ENCODE results near the gene HEBP1.

The HEBP1 gene

GRCh38 chr12:12977231-12977630 is 22.8 kb downstream of the HEBP1 start:
- ChIA-PET CTCF (interaction anchor here (1.4 kb wide), 1 partner anchor 140 kb away, joined by 3 read pairs; no protein-coding TSS in a partner anchor), POLR2A (ENCODE audit: low non-redundant PET) (no interaction called here)
- TF ChIP-seq CTCF (conservative IDR thresholded peaks at IDR 0.05; ENCODE audit: low read depth): no peak
- no peak for DNase-seq (ENCODE audit: low spot score)
- H3K27ac ChIP-seq: no peak overlapping the region; the same call in 1 of the 2 replicates

- TF ChIP-seq CTCF (conservative IDR thresholded peaks at IDR 0.05; ENCODE audit: low read depth): no peak
- ChIA-PET CTCF (interaction anchor here (0.6 to 1.4 kb wide), 2 partner anchors 103 to 140 kb away, joined by 3 to 4 read pairs; no protein-coding TSS in a partner anchor), POLR2A (ENCODE audit: low non-redundant PET) (no interaction called here)
- DNase-seq (ENCODE audit: low spot score): peak; percentile 81
- H3K27ac ChIP-seq: no peak overlapping the region
Measured at GRCh38 chr12:12976366-12976765, 23.7 kb downstream of the HEBP1 start.

GRCh38 chr12:12975322-12976077 is 24.6 kb downstream of the HEBP1 start:
- TF ChIP-seq CTCF (conservative IDR thresholded peaks at IDR 0.05; ENCODE audit: low read depth): no peak
- CTCF ChIA-PET: interaction anchor here (0.5 to 0.6 kb wide), 2 partner anchors 102 to 1811 kb away, joined by 3 to 4 read pairs; no protein-coding TSS in a partner anchor
- POLR2A ChIA-PET (ENCODE audit: low non-redundant PET): no interaction called here
- no peak for DNase-seq (ENCODE audit: low spot score)
- H3K27ac ChIP-seq: peak overlapping the region; percentile 79

- H3K27ac ChIP-seq: no peak overlapping the region
- no peak for TF ChIP-seq CTCF (conservative IDR thresholded peaks at IDR 0.05; ENCODE audit: low read depth)
- CTCF ChIA-PET: interaction anchor here (0.6 to 1.6 kb wide), 2 partner anchors 10 to 137 kb away, joined by 3 to 4 read pairs; no protein-coding TSS in a partner anchor
- DNase-seq (ENCODE audit: low spot score): no peak
- POLR2A ChIA-PET (ENCODE audit: low non-redundant PET): no interaction called here
Measured at GRCh38 chr12:12974211-12974610, 25.9 kb downstream of the HEBP1 start.

- ChIA-PET POLR2A (ENCODE audit: low non-redundant PET) (no interaction called here), CTCF (interaction anchor here (1.6 kb wide), 1 partner anchor 11 kb away, joined by 4 read pairs; no protein-coding TSS in a partner anchor)
- DNase-seq (ENCODE audit: low spot score): no peak
- no peak overlapping the region for H3K27ac ChIP-seq
- no peak for TF ChIP-seq CTCF (conservative IDR thresholded peaks at IDR 0.05; ENCODE audit: low read depth)
Measured at GRCh38 chr12:12973019-12973418, 27.0 kb downstream of the HEBP1 start.

- no peak overlapping the region for H3K27ac ChIP-seq
- POLR2A ChIA-PET (ENCODE audit: low non-redundant PET): no interaction called here
- DNase-seq (ENCODE audit: low spot score): no peak
- no peak for TF ChIP-seq CTCF (conservative IDR thresholded peaks at IDR 0.05; ENCODE audit: low read depth)
- CTCF ChIA-PET: no interaction called here
Measured at GRCh38 chr12:12965836-12966235, 34.2 kb downstream of the HEBP1 start.

Measured in RWPE1 (cell line).